GM23248 (cell line): ENCODE data around the gene YBX1. TPM values are rescaled to one million over a fixed set of nuclear protein-coding genes. Genes with fewer than 3 reads are reported as not detected.
A peak's percentile ranks its signal among the peaks of the same experiment; 100 is the strongest.
"Not testable (repeated sequence)": the region's sequence is repeated elsewhere in the genome, so short reads cannot be mapped to it uniquely, and the experiment has no call there.

Source experiments
- DNase-seq: peaks from one replicate; pipeline ENCODE4 v3.0.0-alpha.2; 2015
- H2AFZ ChIP-seq: fragments of 200-600 bp; sonication (generic); 2 replicates; pipeline ENCODE4 v1.6.1; 2016; ENCODE audit warnings: antibody characterized with exemption
- H3F3A ChIP-seq: fragments of 200-600 bp; sonication (generic); 2 replicates; pipeline ENCODE4 v1.6.1; 2016; ENCODE audit warnings: mild to moderate bottlenecking, antibody characterized with exemption, mixed run types; ENCODE audit not compliant: insufficient read depth
- H3K27ac ChIP-seq: fragments of 200-600 bp; sonication (generic); 2 replicates; pipeline ENCODE4 v1.5.1; 2016; ENCODE audit warnings: mild to moderate bottlenecking
- H3K27me3 ChIP-seq: fragments of 200-600 bp; sonication (generic); replicated peaks from 2 replicates; pipeline ENCODE4 v1.6.1; 2016; ENCODE audit warnings: mild to moderate bottlenecking; ENCODE audit not compliant: insufficient read depth
- H3K36me3 ChIP-seq: fragments of 200-600 bp; sonication (generic); 2 replicates; pipeline ENCODE4 v1.6.1; 2016; ENCODE audit warnings: low read depth, mild to moderate bottlenecking
- H3K4me1 ChIP-seq: fragments of 200-600 bp; sonication (generic); 2 replicates; pipeline ENCODE4 v1.6.1; 2016; ENCODE audit warnings: mild to moderate bottlenecking; ENCODE audit not compliant: insufficient read depth
- H3K4me2 ChIP-seq: fragments of 200-600 bp; sonication (generic); one replicate; pipeline ENCODE4 v1.6.1; 2016; ENCODE audit warnings: mild to moderate bottlenecking; ENCODE audit not compliant: unreplicated experiment
- H3K4me3 ChIP-seq: fragments of 200-600 bp; sonication (generic); 2 replicates; pipeline ENCODE4 v1.5.1; 2016; ENCODE audit warnings: mild to moderate bottlenecking
- H3K79me2 ChIP-seq: fragments of 200-600 bp; sonication (generic); 2 replicates; pipeline ENCODE4 v1.6.1; 2016; ENCODE audit warnings: mild to moderate bottlenecking; ENCODE audit not compliant: insufficient read depth
- H3K9ac ChIP-seq: fragments of 200-600 bp; sonication (generic); 2 replicates; pipeline ENCODE4 v1.6.1; 2016; ENCODE audit warnings: mild to moderate bottlenecking
- H3K9me2 ChIP-seq: fragments of 200-600 bp; sonication (generic); 2 replicates; pipeline ENCODE4 v1.6.1; 2016; ENCODE audit warnings: mixed run types, mild to moderate bottlenecking, moderate library complexity; ENCODE audit not compliant: insufficient read depth
- H3K9me3 ChIP-seq: fragments of 200-600 bp; sonication (generic); one replicate; pipeline ENCODE4 v1.6.1; 2017; ENCODE audit warnings: low read depth
- H4K20me1 ChIP-seq: fragments of 200-600 bp; sonication (generic); 2 replicates; pipeline ENCODE4 v1.6.0; 2016; ENCODE audit not compliant: insufficient read depth
- EZH2 ChIP-seq: fragments of 200-600 bp; sonication (generic); IDR thresholded peaks from 2 replicates; pipeline ENCODE4 v1.6.1; 2018; ENCODE audit warnings: antibody characterized with exemption, mild to moderate bottlenecking; ENCODE audit not compliant: insufficient read depth, poor library complexity, severe bottlenecking
- EZH2phosphoT487 ChIP-seq: fragments of 200-600 bp; sonication (generic); IDR thresholded peaks from 2 replicates; pipeline ENCODE4 v1.6.1; 2018; ENCODE audit warnings: antibody characterized with exemption, moderate library complexity, mild to moderate bottlenecking, low read depth; ENCODE audit not compliant: insufficient read depth
- WGBS, 2 experiments: methylation state at CpG; one replicate each; pipeline ENCODE4 v1.1.6; 2015 to 2017; ENCODE audit warnings: low lambda C conversion rate in 2 of 2, low coverage in 1 of 2; ENCODE audit errors: missing lambda C conversion rate in 2 of 2; 5-methylcytosine and 5-hydroxymethylcytosine counted together
- in situ Hi-C: fragments of 300-500 bp; cut with MboI; formaldehyde crosslinking; loops from 2 replicates; pipeline ENCODE4 v1.15.0; 2020
- polyA plus RNA-seq: library from polyadenylated mRNA; unstranded; fragments of >200 nt; fragmentation: Nextera tagmentation; extraction: Ambion mirVana; gene quantifications from 2 replicates; pipeline ENCODE4 v1.2.1, GENCODE V29; 2016
- total RNA-seq: library from RNA; depleted of rRNA; stranded (reverse); fragments of >200 nt; shearing (Covaris generic); gene quantifications from 2 replicates; pipeline ENCODE4 v1.2.3, GENCODE V29; 2014

YBX1 gene
- total and polyA plus RNA-seq, 2 experiments from 2014 or later: 480 to 762 TPM

DNA sequence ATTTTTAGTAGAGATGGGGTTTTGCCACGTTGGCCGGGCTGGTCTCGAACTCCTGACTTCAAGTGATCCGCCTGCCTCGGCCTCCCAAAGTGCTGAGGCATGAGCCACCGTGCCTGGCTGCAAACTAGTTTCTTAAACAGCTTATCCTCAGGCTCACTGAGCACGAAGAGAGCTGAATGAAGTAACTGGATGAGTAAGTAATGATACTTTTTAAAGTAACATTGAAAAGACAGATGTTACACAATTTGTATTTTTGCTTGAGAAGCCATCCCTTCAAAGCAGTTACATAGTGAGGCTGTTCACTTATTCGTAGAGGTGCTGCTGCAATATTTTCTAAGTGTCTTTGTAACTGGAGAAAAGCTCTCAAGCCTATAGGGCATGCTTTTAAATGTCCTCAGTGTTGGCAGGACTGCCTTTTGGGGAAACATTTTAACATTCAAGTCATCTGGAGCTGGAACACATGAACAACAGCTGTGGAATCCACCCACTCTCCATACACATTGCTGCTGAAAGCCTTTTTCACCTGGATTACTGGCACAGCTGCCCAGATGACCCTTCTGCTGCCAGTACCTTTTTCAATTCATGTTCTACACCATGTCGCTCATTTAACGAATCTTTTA lies 2.7 kb upstream of the YBX1 start:
- no peaks in the 10 kb centered on the region for H3K9me2 ChIP-seq
- peaks cover 8% of the 10 kb centered on the region for H4K20me1 ChIP-seq
- H3K9ac ChIP-seq: peak overlapping the region; percentile 36
- peaks cover 35% of the 10 kb centered on the region for H3F3A ChIP-seq
- no peak for TF ChIP-seq EZH2phosphoT487
- TF ChIP-seq EZH2: no peak
- in situ Hi-C loops: no loop called here
- DNase-seq: peak; percentile 91
- H3K9me3 ChIP-seq: no peaks in the 10 kb centered on the region
- peak overlapping the region; percentile 2 for H3K4me2 ChIP-seq
- no peak overlapping the region for H3K4me3 ChIP-seq
- H3K27me3 ChIP-seq: no peaks in the 10 kb centered on the region
- H3K79me2 ChIP-seq: peaks cover 28% of the 10 kb centered on the region
- peak overlapping the region; percentile 91 for H3K27ac ChIP-seq
- 39 to 47% methylated on average over 10 of the region's 10 CpGs for WGBS, 2 experiments
- peak overlapping the region; percentile 4; the same call in 1 of the 2 replicates for H2AFZ ChIP-seq
- H3K36me3 ChIP-seq: peaks cover 11% of the 10 kb centered on the region; the same call in 1 of the 2 replicates
- H3K4me1 ChIP-seq: peaks cover 30% of the 10 kb centered on the region

DNA sequence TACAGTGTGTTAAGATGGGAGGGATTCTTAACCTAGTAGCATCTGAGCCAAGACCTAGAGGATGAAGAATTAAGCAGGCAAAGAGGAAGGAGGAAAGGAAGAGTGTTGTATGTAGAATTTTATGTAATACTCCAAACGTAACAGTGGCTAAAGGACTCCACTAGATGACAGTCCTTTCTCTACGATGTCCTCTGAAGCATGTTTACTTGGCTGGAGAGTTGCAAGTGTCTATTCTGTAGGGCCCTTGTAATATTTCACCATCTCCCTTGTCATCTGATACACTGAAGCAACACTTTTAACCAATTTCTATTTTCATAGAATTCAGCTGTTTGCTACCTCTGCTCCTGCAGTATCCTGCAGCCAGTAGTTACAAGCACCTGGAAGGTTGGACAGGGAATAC lies 2.2 kb upstream of the YBX1 start:
- H3K4me1 ChIP-seq: peaks cover 35% of the 10 kb centered on the region
- H3K9me3 ChIP-seq: no peaks in the 10 kb centered on the region
- peak overlapping the region; percentile 4; the same call in 1 of the 2 replicates for H2AFZ ChIP-seq
- H4K20me1 ChIP-seq: peaks cover 14% of the 10 kb centered on the region
- peak overlapping the region; percentile 2 for H3K4me2 ChIP-seq
- no peaks in the 10 kb centered on the region for H3K9me2 ChIP-seq
- peaks cover 35% of the 10 kb centered on the region for H3F3A ChIP-seq
- H3K27ac ChIP-seq: peak overlapping the region; percentile 91
- H3K36me3 ChIP-seq: peaks cover 11% of the 10 kb centered on the region; the same call in 1 of the 2 replicates
- H3K4me3 ChIP-seq: no peak overlapping the region
- in situ Hi-C loops: no loop called here
- H3K27me3 ChIP-seq: no peaks in the 10 kb centered on the region
- peak overlapping the region; percentile 15; the same call in 1 of the 2 replicates for H3K9ac ChIP-seq
- no peak for DNase-seq
- peaks cover 34% of the 10 kb centered on the region for H3K79me2 ChIP-seq
- TF ChIP-seq EZH2 (no peak), EZH2phosphoT487 (no peak)
- 38% methylated on average over 2 of the region's 2 CpGs for WGBS, 2 experiments

DNA sequence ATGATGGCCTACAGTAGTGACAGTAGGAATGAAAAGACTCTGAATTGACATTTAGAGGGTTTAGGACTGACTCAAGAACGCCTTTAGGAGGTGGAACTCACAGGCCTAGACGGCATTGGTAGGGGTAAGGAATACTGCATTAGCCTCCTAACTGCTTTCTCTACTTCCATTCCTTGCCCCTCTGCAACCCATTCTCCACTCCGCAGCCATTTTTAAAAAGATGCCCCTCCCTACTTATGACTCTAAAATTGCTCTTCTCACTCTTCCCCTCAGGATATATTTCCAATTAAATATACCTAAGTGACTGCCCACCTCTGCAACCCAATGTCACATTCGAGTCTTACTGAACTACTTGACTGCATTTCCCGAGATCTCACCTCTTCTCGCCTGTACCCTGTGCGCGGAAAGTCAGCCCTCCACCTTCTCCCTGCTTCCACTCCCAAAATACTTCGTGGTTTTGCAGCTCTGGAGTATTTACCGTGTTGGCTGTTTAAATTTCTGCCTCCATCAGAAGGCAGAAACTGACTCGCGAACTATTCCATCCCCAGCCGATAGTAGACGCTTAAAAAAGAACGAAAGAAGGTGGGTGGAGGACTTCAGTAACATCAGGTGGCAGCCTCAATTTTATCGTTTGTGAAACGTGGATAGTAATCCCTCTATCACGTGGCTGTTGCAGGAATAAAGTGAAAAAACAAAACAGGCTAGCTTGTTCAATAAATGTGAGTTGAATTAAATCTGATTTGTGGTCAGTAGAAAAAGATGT lies 1.1 kb upstream of the YBX1 start:
- Histone ChIP-seq H3K4me3 (peak overlapping the region; percentile 94), H3K9me2 (no peaks in the 10 kb centered on the region), H3K4me2 (peak overlapping the region; percentile 99), H3K27me3 (no peaks in the 10 kb centered on the region), H3K79me2 (peaks cover 44% of the 10 kb centered on the region), H4K20me1 (peaks cover 17% of the 10 kb centered on the region), H3K27ac (peak overlapping the region; percentile 91), H3K9ac (peak overlapping the region; percentile 91), H3K9me3 (no peaks in the 10 kb centered on the region), H3F3A (peaks cover 35% of the 10 kb centered on the region), H2AFZ (peak overlapping the region; percentile 93), H3K36me3 (peaks cover 11% of the 10 kb centered on the region; the same call in 1 of the 2 replicates), H3K4me1 (peaks cover 46% of the 10 kb centered on the region)
- 7 to 9% methylated on average over 18 of the region's 18 CpGs for WGBS, 2 experiments
- peak; percentile 73 for DNase-seq
- in situ Hi-C loops: no loop called here
- TF ChIP-seq EZH2phosphoT487 (no peak), EZH2 (no peak)

DNA sequence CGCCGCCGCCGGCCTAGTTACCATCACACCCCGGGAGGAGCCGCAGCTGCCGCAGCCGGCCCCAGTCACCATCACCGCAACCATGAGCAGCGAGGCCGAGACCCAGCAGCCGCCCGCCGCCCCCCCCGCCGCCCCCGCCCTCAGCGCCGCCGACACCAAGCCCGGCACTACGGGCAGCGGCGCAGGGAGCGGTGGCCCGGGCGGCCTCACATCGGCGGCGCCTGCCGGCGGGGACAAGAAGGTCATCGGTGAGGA lies 193 bp downstream of the YBX1 start:
- Histone ChIP-seq H3K36me3 (peaks cover 11% of the 10 kb centered on the region; the same call in 1 of the 2 replicates), H3K27ac (peak overlapping the region; percentile 91), H3F3A (peaks cover 35% of the 10 kb centered on the region), H3K79me2 (peaks cover 57% of the 10 kb centered on the region), H3K9ac (peak overlapping the region; percentile 91), H3K4me1 (peaks cover 55% of the 10 kb centered on the region), H3K4me3 (peak overlapping the region; percentile 94), H4K20me1 (peaks cover 26% of the 10 kb centered on the region)
- H2AFZ ChIP-seq, DNase-seq, H3K9me2 ChIP-seq, H3K27me3 ChIP-seq, in situ Hi-C loops, H3K4me2 ChIP-seq, H3K9me3 ChIP-seq: not testable (repeated sequence)
- 0% methylated on average over 9 to 23 of the region's 33 CpGs for WGBS, 2 experiments
